ENCODE data around the gene MINDY4B.

Gene MINDY4B

DNA sequence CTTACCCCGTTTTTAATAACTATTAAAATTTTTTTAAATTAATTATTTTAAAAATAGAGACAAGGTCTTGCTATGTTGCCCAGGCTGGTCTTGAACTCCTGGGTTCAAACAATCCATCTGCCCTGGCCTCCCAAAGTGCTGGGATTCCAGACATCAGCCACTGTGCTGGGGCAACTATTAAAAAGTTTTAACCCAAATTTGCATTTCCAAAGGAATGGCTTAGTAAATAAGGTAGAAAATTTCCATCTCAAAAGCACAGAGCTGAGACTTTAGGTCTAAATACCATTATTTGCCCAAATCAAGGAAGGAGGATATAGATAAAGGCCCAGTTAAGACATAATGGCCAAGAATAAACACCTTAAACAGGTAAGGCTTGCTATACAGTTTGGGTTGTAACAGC is 56.4 kb downstream of the MINDY4B start:
- TF ChIP-seq, protein P1, sequence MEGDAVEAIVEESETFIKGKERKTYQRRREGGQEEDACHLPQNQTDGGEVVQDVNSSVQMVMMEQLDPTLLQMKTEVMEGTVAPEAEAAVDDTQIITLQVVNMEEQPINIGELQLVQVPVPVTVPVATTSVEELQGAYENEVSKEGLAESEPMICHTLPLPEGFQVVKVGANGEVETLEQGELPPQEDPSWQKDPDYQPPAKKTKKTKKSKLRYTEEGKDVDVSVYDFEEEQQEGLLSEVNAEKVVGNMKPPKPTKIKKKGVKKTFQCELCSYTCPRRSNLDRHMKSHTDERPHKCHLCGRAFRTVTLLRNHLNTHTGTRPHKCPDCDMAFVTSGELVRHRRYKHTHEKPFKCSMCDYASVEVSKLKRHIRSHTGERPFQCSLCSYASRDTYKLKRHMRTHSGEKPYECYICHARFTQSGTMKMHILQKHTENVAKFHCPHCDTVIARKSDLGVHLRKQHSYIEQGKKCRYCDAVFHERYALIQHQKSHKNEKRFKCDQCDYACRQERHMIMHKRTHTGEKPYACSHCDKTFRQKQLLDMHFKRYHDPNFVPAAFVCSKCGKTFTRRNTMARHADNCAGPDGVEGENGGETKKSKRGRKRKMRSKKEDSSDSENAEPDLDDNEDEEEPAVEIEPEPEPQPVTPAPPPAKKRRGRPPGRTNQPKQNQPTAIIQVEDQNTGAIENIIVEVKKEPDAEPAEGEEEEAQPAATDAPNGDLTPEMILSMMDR (IDR thresholded peaks at IDR 0.05; ENCODE audit: control extremely low read depth, extremely low read depth, low read depth, missing control alignments), result no peak
- CTCF ChIA-PET, result interaction anchor here (1.1 to 1.5 kb wide), 2 partner anchors 16 to 29 kb away, joined by 3 read pairs; no protein-coding TSS in a partner anchor
- POLR2A ChIA-PET, result no interaction called here
- DNase-seq (ENCODE audit: extremely low spot score), result no peak

DNA sequence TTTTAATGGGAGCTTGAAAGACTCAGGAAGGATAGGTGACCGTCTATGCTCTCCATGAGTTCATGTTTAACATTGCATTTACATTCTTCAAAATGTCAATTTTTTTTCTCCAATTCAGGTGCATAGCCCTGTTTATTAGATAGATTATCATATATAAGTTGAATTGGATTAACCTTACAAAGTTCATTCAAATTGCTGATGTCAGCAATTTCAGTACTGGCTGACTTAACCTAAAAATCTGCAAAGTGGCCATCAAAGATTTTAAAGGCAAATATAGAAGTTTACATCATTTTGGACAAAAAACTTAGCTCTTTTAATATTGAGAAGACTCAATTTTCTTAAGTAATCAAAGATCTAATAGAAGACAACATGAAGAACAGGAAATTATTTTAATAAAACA is 57.8 kb downstream of the MINDY4B start:
- TF ChIP-seq, protein P1 (IDR thresholded peaks at IDR 0.05; ENCODE audit: control extremely low read depth, extremely low read depth, low read depth, missing control alignments), result no peak
- ChIA-PET POLR2A (no interaction called here), CTCF (interaction anchor here (1.1 kb wide), 1 partner anchor 17 kb away, joined by 3 read pairs; no protein-coding TSS in a partner anchor)
- no peak for DNase-seq (ENCODE audit: extremely low spot score)

DNA sequence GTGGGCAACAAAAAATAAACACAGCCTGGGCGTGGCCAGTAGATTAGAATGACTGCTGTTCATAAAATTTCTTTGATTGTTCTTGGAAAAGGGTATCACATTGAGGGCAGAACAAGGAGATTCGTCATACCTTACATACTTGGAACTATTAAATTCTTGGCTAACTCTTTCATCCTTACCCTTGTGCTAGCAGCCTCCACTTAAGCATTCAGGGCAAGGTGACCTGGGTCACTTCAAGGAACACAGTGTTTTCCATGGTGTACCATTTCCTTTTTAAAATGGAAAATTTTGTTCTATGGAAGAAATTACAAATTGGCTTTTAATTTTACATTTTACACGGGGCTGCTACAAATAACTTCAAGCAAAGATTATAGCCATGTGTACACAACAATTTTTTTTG is 60.8 kb downstream of the MINDY4B start:
- no peak for DNase-seq (ENCODE audit: extremely low spot score)
- TF ChIP-seq, protein P1 (IDR thresholded peaks at IDR 0.05; ENCODE audit: control extremely low read depth, extremely low read depth, low read depth, missing control alignments), result no peak
- POLR2A ChIA-PET, result interaction anchor here (0.6 kb wide), 1 partner anchor 133 kb away, joined by 3 read pairs; no protein-coding TSS in a partner anchor
- CTCF ChIA-PET, result interaction anchor here (1.4 kb wide), 1 partner anchor 14 kb away, joined by 4 read pairs; no protein-coding TSS in a partner anchor

DNA sequence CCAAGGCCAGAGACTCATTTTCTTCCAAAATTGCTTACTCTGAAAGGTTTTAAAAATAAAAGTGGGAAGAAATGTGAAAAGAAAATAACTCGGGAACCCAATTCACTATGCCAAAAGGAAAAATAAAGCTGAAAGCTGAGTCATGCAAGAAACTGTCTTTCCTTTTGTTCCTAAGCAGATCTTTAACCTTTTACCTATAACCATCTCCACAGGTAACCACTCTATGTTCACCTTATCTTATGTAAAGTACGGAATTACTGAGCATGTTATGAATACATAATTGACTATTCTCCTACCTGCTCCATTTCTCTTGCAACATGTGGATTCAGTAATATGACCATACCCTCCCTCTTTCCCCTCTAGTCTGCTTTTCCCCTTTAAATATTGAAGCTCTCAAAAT is 62.0 kb downstream of the MINDY4B start:
- ChIA-PET POLR2A (no interaction called here), CTCF (interaction anchor here (1.4 to 1.9 kb wide), 3 partner anchors 13 to 623 kb away, joined by 3 to 4 read pairs (median 4); no protein-coding TSS in a partner anchor)
- DNase-seq (ENCODE audit: extremely low spot score), result no peak
- TF ChIP-seq, protein P1 (IDR thresholded peaks at IDR 0.05; ENCODE audit: control extremely low read depth, extremely low read depth, low read depth, missing control alignments), result no peak

DNA sequence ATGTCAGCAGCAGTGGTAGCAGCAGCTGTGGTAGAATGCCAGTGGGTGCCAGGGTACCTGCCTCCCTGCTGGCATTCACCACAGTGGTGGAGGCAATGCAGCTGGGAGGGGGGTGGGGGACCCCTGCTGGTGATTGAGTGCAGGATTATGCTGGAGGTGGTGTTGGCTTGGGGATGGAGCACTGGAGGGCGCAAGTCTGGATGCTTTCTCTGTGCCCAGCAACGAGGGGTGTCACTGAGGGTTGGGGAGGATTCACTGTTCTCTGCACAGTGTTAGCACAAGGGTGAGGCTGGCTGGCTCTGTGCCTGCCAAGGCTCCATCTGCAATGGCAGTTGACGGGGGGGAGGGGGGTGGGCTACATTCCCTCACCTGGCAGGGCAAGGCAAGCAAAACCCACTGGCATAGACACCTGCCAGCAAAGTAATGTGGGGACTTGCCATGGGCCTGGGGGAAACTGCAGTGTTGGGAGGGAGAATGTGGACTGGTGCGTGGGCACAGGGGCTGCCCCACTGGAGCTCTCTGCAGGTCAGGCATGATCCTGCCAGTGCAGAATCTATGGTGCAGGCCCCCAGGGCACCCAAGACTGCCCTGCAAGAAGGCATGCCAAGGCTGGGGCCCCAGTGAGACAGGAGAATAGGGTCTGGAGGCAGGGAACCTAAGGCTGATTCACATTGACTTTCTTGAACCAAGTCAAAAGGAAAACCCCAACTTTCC is 64.3 kb downstream of the MINDY4B start:
- TF ChIP-seq, protein P1 (IDR thresholded peaks at IDR 0.05; ENCODE audit: control extremely low read depth, extremely low read depth, low read depth, missing control alignments), result peak; percentile 13
- no peak for DNase-seq (ENCODE audit: extremely low spot score)
- CTCF ChIA-PET, result interaction anchor here (2.2 kb wide), 1 partner anchor 119 kb away, joined by 5 read pairs; no protein-coding TSS in a partner anchor
- POLR2A ChIA-PET, result no interaction called here

DNA sequence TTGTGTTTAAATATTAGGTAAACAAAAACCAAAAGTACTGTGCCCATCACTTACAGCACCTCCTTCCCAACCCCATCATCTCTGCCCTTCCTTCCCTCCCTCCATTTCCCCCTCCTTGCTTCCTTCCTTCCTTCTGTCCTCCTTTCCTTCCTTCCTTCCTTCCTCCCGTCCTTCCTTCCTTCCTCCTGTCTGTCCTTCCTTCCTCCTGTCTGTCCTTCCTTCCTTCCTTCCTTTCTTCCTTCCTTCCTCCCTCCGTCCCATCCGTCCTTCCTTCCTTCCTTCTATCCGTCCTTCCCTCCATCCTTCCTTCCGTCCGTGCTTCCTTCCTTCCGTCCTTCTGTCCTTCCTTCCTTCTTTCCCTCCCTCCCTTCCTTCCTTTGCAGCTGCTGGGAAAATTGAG is 74.5 kb downstream of the MINDY4B start:
- ChIA-PET CTCF (interaction anchor here (0.7 to 2.0 kb wide), 5 partner anchors 8 to 64 kb away, joined by 3 to 8 read pairs (median 4); no protein-coding TSS in a partner anchor), POLR2A (no interaction called here)
- TF ChIP-seq, protein P1 (IDR thresholded peaks at IDR 0.05; ENCODE audit: control extremely low read depth, extremely low read depth, low read depth, missing control alignments), result no peak
- no peak for DNase-seq (ENCODE audit: extremely low spot score)
